ENCODE results near the gene SLFN12L.
"Not testable (repeated sequence)": the region's sequence is repeated elsewhere in the genome, so short reads cannot be mapped to it uniquely, and the experiment has no call there.

SLFN12L gene

GRCh38 chr17:35541434-35541833, 4.0 kb upstream of the SLFN12L start:
- no peak for FAIRE-seq

- FAIRE-seq = no peak
Measured at GRCh38 chr17:35540589-35541404, 3.3 kb upstream of the SLFN12L start.

- no peak for FAIRE-seq
Measured at GRCh38 chr17:35539659-35540026, 2.2 kb upstream of the SLFN12L start.

GRCh38 chr17:35536664-35537171, 760 bp downstream of the SLFN12L start:
- no peak for FAIRE-seq

- not testable (repeated sequence) for FAIRE-seq
Measured at GRCh38 chr17:35535406-35535805, 2.1 kb downstream of the SLFN12L start.

GRCh38 chr17:35534576-35535093, 2.8 kb downstream of the SLFN12L start:
- FAIRE-seq = no peak

- no peak for FAIRE-seq
Measured at GRCh38 chr17:35531160-35531559, 6.3 kb downstream of the SLFN12L start.

GRCh38 chr17:35529866-35530265, 7.6 kb downstream of the SLFN12L start:
- FAIRE-seq = no peak

GRCh38 chr17:35529326-35529725, 8.2 kb downstream of the SLFN12L start:
- FAIRE-seq = not testable (repeated sequence)

GRCh38 chr17:35523296-35523695, 14.2 kb downstream of the SLFN12L start:
- FAIRE-seq = no peak

GRCh38 chr17:35521654-35522256, 15.7 kb downstream of the SLFN12L start:
- FAIRE-seq = not testable (repeated sequence)

GRCh38 chr17:35521150-35521549, 16.3 kb downstream of the SLFN12L start:
- no peak for FAIRE-seq

- no peak for FAIRE-seq
Measured at GRCh38 chr17:35519906-35520442, 17.5 kb downstream of the SLFN12L start.

GRCh38 chr17:35519439-35519838, 18.0 kb downstream of the SLFN12L start:
- FAIRE-seq = no peak

- FAIRE-seq = not testable (repeated sequence)
Measured at GRCh38 chr17:35518431-35518830, 19.0 kb downstream of the SLFN12L start.

GRCh38 chr17:35515027-35515426, 22.5 kb downstream of the SLFN12L start:
- FAIRE-seq = no peak

GRCh38 chr17:35514564-35514963, 22.9 kb downstream of the SLFN12L start:
- FAIRE-seq = no peak

GRCh38 chr17:35510052-35510451, 27.4 kb downstream of the SLFN12L start:
- FAIRE-seq = no peak

- FAIRE-seq = not testable (repeated sequence)
Measured at GRCh38 chr17:35507714-35508113, 29.8 kb downstream of the SLFN12L start.

- no peak for FAIRE-seq
Measured at GRCh38 chr17:35499548-35499947, 37.9 kb downstream of the SLFN12L start.

- no peak for FAIRE-seq
Measured at GRCh38 chr17:35498448-35499178, 38.9 kb downstream of the SLFN12L start.

GRCh38 chr17:35496451-35497290, 40.8 kb downstream of the SLFN12L start:
- FAIRE-seq = no peak

Data from G401.6 (cell line).